ENCODE results near the gene TENM4.

DNA sequence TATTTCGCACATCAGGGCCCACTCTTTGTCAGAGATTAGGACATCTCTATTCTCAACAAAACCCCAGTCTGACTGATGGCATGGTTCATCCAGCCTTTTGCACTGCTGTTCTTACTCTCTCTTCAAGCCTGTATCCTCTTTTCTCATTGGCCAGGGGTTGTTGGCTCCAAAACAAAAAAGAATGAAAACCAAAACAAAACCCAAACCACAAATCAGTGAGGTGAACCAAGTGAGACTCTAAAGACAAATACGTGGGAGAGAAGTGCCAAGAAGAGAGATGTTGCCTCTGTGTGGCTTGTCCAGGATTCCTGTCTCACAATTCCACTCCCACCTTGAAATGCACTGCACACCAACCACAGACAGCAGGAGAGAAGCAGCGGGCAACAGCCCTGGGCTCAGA, 587.3 kb downstream of the TENM4 start:
- TF ChIP-seq, protein P1, sequence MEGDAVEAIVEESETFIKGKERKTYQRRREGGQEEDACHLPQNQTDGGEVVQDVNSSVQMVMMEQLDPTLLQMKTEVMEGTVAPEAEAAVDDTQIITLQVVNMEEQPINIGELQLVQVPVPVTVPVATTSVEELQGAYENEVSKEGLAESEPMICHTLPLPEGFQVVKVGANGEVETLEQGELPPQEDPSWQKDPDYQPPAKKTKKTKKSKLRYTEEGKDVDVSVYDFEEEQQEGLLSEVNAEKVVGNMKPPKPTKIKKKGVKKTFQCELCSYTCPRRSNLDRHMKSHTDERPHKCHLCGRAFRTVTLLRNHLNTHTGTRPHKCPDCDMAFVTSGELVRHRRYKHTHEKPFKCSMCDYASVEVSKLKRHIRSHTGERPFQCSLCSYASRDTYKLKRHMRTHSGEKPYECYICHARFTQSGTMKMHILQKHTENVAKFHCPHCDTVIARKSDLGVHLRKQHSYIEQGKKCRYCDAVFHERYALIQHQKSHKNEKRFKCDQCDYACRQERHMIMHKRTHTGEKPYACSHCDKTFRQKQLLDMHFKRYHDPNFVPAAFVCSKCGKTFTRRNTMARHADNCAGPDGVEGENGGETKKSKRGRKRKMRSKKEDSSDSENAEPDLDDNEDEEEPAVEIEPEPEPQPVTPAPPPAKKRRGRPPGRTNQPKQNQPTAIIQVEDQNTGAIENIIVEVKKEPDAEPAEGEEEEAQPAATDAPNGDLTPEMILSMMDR (IDR thresholded peaks at IDR 0.05; ENCODE audit: low read depth, low read length, poor library complexity, severe bottlenecking), result no peak
- no peak for TF ChIP-seq EZH2phosphoT487 (IDR thresholded peaks at IDR 0.05; ENCODE audit: borderline replicate concordance, low read length)

Data from DOHH2 (cell line).